Endodermal cell (in vitro differentiated cells): ENCODE measurements around the gene PTN. TPM values are rescaled to one million over a fixed set of nuclear protein-coding genes. Genes with fewer than 3 reads are reported as not detected.

ENCODE experiments used
- DNase-seq: peaks from one replicate; pipeline ENCODE4 v3.0.0-alpha.2; 2017
- H3K27ac ChIP-seq: 2 replicates; pipeline ENCODE4 v1.5.1; 2013; ENCODE audit warnings: mild to moderate bottlenecking, low read depth, low read length, moderate library complexity
- H3K27me3 ChIP-seq: 2 replicates; pipeline ENCODE4 v1.6.1; 2013; ENCODE audit warnings: mild to moderate bottlenecking, low read length, moderate library complexity; ENCODE audit not compliant: insufficient read depth, control insufficient read depth, poor library complexity, severe bottlenecking
- H3K36me3 ChIP-seq: 2 replicates; pipeline ENCODE4 v1.7.0; 2013; ENCODE audit warnings: mild to moderate bottlenecking, low read length, moderate library complexity; ENCODE audit not compliant: control insufficient read depth, insufficient read depth
- H3K4me1 ChIP-seq: one replicate; pipeline ENCODE4 v1.7.0; 2013; ENCODE audit warnings: low read length; ENCODE audit not compliant: control insufficient read depth, insufficient read depth
- H3K4me3 ChIP-seq: 2 replicates; pipeline ENCODE4 v1.5.1; 2013; ENCODE audit warnings: mild to moderate bottlenecking, low read length, moderate library complexity
- H3K9ac ChIP-seq: 2 replicates; pipeline ENCODE4 v1.6.1; 2013; ENCODE audit warnings: mild to moderate bottlenecking, low read length, moderate library complexity; ENCODE audit not compliant: poor library complexity, severe bottlenecking; ENCODE audit errors: extremely low read depth
- H3K9me3 ChIP-seq: 2 replicates; pipeline ENCODE4 v1.6.1; 2013; ENCODE audit warnings: mild to moderate bottlenecking, low read length, moderate library complexity; ENCODE audit not compliant: control insufficient read depth
- H3K27ac Mint-ChIP-seq: 2 replicates; pipeline ENCODE4 v1.8.0; 2020; ENCODE audit warnings: mixed read lengths
- H3K27me3 Mint-ChIP-seq: 2 replicates; pipeline ENCODE4 v1.8.0; 2021; ENCODE audit warnings: mild to moderate bottlenecking, mixed read lengths; ENCODE audit not compliant: insufficient read depth
- H3K36me3 Mint-ChIP-seq: 2 replicates; pipeline ENCODE4 v1.8.0; 2020; ENCODE audit warnings: low read depth, mixed read lengths
- H3K4me1 Mint-ChIP-seq: 2 replicates; pipeline ENCODE4 v1.8.0; 2020; ENCODE audit warnings: mixed read lengths
- H3K4me3 Mint-ChIP-seq: 2 replicates; pipeline ENCODE4 v1.8.0; 2020; ENCODE audit warnings: mild to moderate bottlenecking, moderate library complexity, mixed read lengths
- H3K9me3 Mint-ChIP-seq: 2 replicates; pipeline ENCODE4 v1.8.0; 2020; ENCODE audit warnings: mild to moderate bottlenecking, mixed read lengths
- CTCF ChIP-seq: fragments of 200-600 bp; sonication (generic); conservative IDR thresholded peaks from 2 replicates; pipeline ENCODE4 v1.5.0; 2021; ENCODE audit warnings: antibody characterized with exemption, mild to moderate bottlenecking
- WGBS, 2 experiments: methylation state at CpG; one replicate each; pipeline versions ENCODE4 v1.1.5 to v1.1.7; 2013; ENCODE audit warnings: missing lambda C conversion rate in 2 of 2, mixed read lengths in 1 of 2; ENCODE audit not compliant: insufficient coverage in 1 of 2, insufficient read length in 1 of 2; 5-methylcytosine and 5-hydroxymethylcytosine counted together
- long read RNA-seq, 4 experiments: library from polyadenylated mRNA in 2 of 4; library from RNA in 1 of 4; library from capped mRNA in 1 of 4; stranded (forward) in 3 of 4; unstranded in 1 of 4; transcript quantifications; one replicate each; pipeline ENCODE4 v2.0.0, GENCODE V29; 2020 to 2021; ENCODE audit warnings: inconsistent platforms in 1 of 4
- polyA plus RNA-seq, 2 experiments: library from polyadenylated mRNA; stranded (reverse); fragments of 50-300 nt; gene quantifications; one replicate each; pipeline ENCODE4 v1.2.3, GENCODE V29; 2013
- total RNA-seq, 2 donors: library from RNA; stranded (reverse); fragmentation: NEBNext Ultra II Directional in 1 of 2; extraction: Animal tissue kit (Norgen Biotek cat#: 25700) in 1 of 2; gene quantifications; 2 replicates in 1 of 2; 3 replicates in 1 of 2; pipeline ENCODE4 v1.2.1, GENCODE V29; 2021

The PTN gene, protein sequence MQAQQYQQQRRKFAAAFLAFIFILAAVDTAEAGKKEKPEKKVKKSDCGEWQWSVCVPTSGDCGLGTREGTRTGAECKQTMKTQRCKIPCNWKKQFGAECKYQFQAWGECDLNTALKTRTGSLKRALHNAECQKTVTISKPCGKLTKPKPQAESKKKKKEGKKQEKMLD
- total RNA-seq: 1 to 10 TPM; 4.8 to 5.6 TPM
- 318 TPM for polyA plus RNA-seq (2013, experiment 1 of 2)
- polyA plus RNA-seq (2013, experiment 2 of 2): 303 TPM
- long read RNA-seq, experiment 1, partial matches to known transcripts: 0 of 3 reads
- long read RNA-seq, experiment 1, other reads (novel, unspliced or antisense): 1 of 3 reads
- long read RNA-seq, experiment 2, transcript PTN-201 (5 exons, 1,614 nt): major isoform, 7 of 10 reads
- long read RNA-seq, experiment 2, partial matches to known transcripts: 2 of 10 reads
- long read RNA-seq, experiment 2, other reads (novel, unspliced or antisense): 1 of 10 reads
- long read RNA-seq, experiment 3, partial matches to known transcripts: 0 of 2 reads
- long read RNA-seq, experiment 3, other reads (novel, unspliced or antisense): 1 of 2 reads
- long read RNA-seq, experiment 4, transcript PTN-201 (5 exons, 1,614 nt): major isoform, 20 of 24 reads
- long read RNA-seq, experiment 4, partial matches to known transcripts: 1 of 24 reads
- long read RNA-seq, experiment 4, other reads (novel, unspliced or antisense): 2 of 24 reads

- no peak within 1 kb of the TSS for H3K9ac ChIP-seq
- no peaks in the 10 kb centered on the region for H3K36me3 Mint-ChIP-seq
- no peaks in the 10 kb centered on the region for H3K9me3 Mint-ChIP-seq
- TF ChIP-seq CTCF: no peak
- no peaks in the 10 kb centered on the region for H3K9me3 ChIP-seq
- no peaks in the 10 kb centered on the region for H3K27me3 ChIP-seq
- peak within 1 kb of the TSS; percentile 82 for H3K4me3 ChIP-seq
- H3K36me3 ChIP-seq: no peaks in the 10 kb centered on the region
- peaks cover 34% of the 10 kb centered on the region for H3K27me3 Mint-ChIP-seq
- 2% methylated on average over 17 to 23 of the region's 23 CpGs for WGBS, 2 experiments
- H3K27ac Mint-ChIP-seq: no peak within 1 kb of the TSS
- peak within 1 kb of the TSS; percentile 64 for H3K4me3 Mint-ChIP-seq
- peak within 1 kb of the TSS; percentile 68 for H3K27ac ChIP-seq
- H3K4me1 Mint-ChIP-seq: peaks cover 13% of the 10 kb centered on the region
- no peaks in the 10 kb centered on the region for H3K4me1 ChIP-seq
- DNase-seq: peak; percentile 89
Observed at GRCh38 chr7:137343281-137343841, at the start of gene PTN. PTN (minus strand) TSS chr7:137343733; CDS start chr7:137254973, 88,760 bp downstream.

DNA sequence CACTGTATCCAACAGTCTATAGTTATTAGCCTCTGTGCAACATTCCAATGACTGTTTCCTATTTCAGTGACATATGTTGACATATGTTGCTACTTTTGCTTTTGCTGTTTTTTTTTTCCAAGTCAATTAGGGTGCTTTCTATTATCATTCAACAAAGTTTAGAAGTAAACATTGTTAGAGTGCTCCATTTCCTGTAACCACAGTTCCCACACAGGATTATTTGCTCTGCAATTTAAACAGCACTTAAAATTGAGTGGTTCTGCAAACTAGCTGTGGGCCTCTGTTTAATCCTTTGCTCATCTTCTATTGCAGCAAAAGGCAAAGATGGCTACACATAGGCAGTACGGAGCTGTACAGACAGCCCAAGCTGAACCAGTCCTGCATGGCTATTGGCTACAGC is 46.5 kb upstream of the PTN start:
- WGBS, 2 experiments: 88% methylated on average over 1 of the region's 1 CpG; no CpG with 5 or more reads in 1 of the 2 experiments
- no peaks in the 10 kb centered on the region for H3K27me3 ChIP-seq
- H3K4me1 ChIP-seq: no peaks in the 10 kb centered on the region
- H3K9me3 ChIP-seq: no peaks in the 10 kb centered on the region
- Mint-ChIP-seq H3K9me3 (no peaks in the 10 kb centered on the region), H3K4me3 (no peak overlapping the region), H3K36me3 (no peaks in the 10 kb centered on the region), H3K4me1 (peaks cover 4% of the 10 kb centered on the region), H3K27me3 (peaks cover 12% of the 10 kb centered on the region), H3K27ac (no peak overlapping the region)
- no peak overlapping the region for H3K9ac ChIP-seq
- DNase-seq: no peak
- no peaks in the 10 kb centered on the region for H3K36me3 ChIP-seq
- no peak overlapping the region for H3K4me3 ChIP-seq
- no peak overlapping the region for H3K27ac ChIP-seq
- no peak for TF ChIP-seq CTCF

GRCh38 chr7:137388916-137389315 is 45.4 kb upstream of the PTN start:
- peaks cover 4% of the 10 kb centered on the region for H3K4me1 Mint-ChIP-seq
- Histone ChIP-seq H3K27me3 (no peaks in the 10 kb centered on the region), H3K36me3 (no peaks in the 10 kb centered on the region), H3K4me1 (no peaks in the 10 kb centered on the region), H3K4me3 (no peak overlapping the region), H3K9me3 (no peaks in the 10 kb centered on the region), H3K27ac (no peak overlapping the region), H3K9ac (no peak overlapping the region)
- no peak overlapping the region for H3K4me3 Mint-ChIP-seq
- H3K27me3 Mint-ChIP-seq: peaks cover 12% of the 10 kb centered on the region
- no peak for TF ChIP-seq CTCF
- no peaks in the 10 kb centered on the region for H3K9me3 Mint-ChIP-seq
- H3K36me3 Mint-ChIP-seq: no peaks in the 10 kb centered on the region
- no peak for DNase-seq
- 95% methylated on average over 1 of the region's 1 CpG; no CpG with 5 or more reads in 1 of the 2 experiments for WGBS, 2 experiments
- H3K27ac Mint-ChIP-seq: no peak overlapping the region
